ENCODE data around the gene HOXC9.

Gene HOXC9

DNA sequence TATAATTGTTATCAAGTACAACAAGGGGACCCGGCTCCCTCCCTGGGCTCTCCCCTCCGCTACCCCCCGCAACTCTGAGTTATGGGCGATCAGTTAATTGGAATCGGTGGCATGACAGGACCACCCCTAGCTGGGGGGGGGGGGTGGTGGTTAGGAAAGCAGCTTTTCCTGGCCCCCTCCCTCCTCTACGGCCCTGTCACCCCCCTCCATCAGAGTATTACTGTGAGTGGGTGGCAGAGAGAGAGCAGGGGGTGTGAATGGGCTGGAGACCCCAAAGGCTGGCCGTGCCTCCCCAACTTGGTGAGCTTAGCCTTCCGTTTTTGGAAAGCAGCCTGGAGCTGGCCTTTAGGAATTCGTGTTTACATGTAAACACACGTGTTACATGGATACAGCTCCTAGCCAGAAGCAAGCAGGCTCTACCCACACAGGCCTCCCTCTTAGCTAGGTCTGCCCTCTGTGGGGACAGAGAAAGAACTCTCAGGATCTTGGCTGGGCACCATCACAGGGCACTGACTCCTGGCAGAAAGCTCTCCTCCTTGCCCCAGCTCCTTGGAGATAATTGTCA is 52.6 kb downstream of the HOXC9 start:
- no peak for DNase-seq
- no peaks in the 10 kb centered on the region for H3K36me3 ChIP-seq (replicated peaks)
- in situ Hi-C loops (cut with HindIII; ENCODE audit: low pct_ligation_motif_present, low sequenced_read_pairs), result no loop called here
- TF ChIP-seq, protein P1, sequence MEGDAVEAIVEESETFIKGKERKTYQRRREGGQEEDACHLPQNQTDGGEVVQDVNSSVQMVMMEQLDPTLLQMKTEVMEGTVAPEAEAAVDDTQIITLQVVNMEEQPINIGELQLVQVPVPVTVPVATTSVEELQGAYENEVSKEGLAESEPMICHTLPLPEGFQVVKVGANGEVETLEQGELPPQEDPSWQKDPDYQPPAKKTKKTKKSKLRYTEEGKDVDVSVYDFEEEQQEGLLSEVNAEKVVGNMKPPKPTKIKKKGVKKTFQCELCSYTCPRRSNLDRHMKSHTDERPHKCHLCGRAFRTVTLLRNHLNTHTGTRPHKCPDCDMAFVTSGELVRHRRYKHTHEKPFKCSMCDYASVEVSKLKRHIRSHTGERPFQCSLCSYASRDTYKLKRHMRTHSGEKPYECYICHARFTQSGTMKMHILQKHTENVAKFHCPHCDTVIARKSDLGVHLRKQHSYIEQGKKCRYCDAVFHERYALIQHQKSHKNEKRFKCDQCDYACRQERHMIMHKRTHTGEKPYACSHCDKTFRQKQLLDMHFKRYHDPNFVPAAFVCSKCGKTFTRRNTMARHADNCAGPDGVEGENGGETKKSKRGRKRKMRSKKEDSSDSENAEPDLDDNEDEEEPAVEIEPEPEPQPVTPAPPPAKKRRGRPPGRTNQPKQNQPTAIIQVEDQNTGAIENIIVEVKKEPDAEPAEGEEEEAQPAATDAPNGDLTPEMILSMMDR (IDR thresholded peaks at IDR 0.05; ENCODE audit: low read depth, low read length, missing control alignments), result no peak
- no peak overlapping the region for H3K27ac ChIP-seq
- no peak overlapping the region for H3K4me3 ChIP-seq (ENCODE audit: low read depth, low read length)
- H3K27me3 ChIP-seq (replicated peaks), result peaks cover 84% of the 10 kb centered on the region

Data from brain microvascular endothelial cell (primary cell).